IMR-90 (cell line): ENCODE results near the gene TMIGD1. TPM values are rescaled to one million over a fixed set of nuclear protein-coding genes. Genes with fewer than 3 reads are reported as not detected.

ENCODE experiments used
- ATAC-seq: fragments of 200-7000 bp; cut with Tn5 transposase; 2 replicates; pipeline ENCODE4 v1.9.1; 2020; ENCODE audit warnings: low read depth, mild to moderate bottlenecking, moderate library complexity
- BruUV-seq: library from RNA; stranded (reverse); fragments of 400-500 nt; replicated peaks from 2 replicates; lab custom pipeline; 2021; lab: Mats Ljungman, UMichigan
- CTCF ChIA-PET: fragments of 300-600 bp; formaldehyde crosslinking; extraction: SDS; loops from one replicate; lab custom pipeline; 2021; ENCODE audit warnings: antibody characterized with exemption; lab: Yijun Ruan, JAX
- POLR2A ChIA-PET: fragments of 300-600 bp; sonication (Branson Sonifier 250); formaldehyde crosslinking; loops from one replicate; lab custom pipeline; 2022; ENCODE audit warnings: antibody characterized with exemption; ENCODE audit not compliant: unreplicated experiment; lab: Charles Lee
- DNase-seq: peaks from one replicate; pipeline ENCODE4 v3.0.0; 2013
- H2AFZ ChIP-seq: replicated peaks from 2 replicates; pipeline ENCODE3; 2013; ENCODE audit warnings: low read length, mild to moderate bottlenecking; ENCODE audit not compliant: poor library complexity
- H2AK5ac ChIP-seq: 2 replicates; pipeline ENCODE4 v1.6.1; 2013; ENCODE audit warnings: low read depth, low read length, inconsistent platforms
- H2AK9ac ChIP-seq: replicated peaks from 2 replicates; pipeline ENCODE3; 2013; ENCODE audit warnings: mild to moderate bottlenecking, low read depth, low read length, moderate library complexity; ENCODE audit not compliant: poor library complexity
- H2BK120ac ChIP-seq: 2 replicates; pipeline ENCODE4 v1.6.1; 2013; ENCODE audit warnings: low read depth, low read length, inconsistent platforms
- H2BK15ac ChIP-seq: 3 replicates; pipeline ENCODE4 v1.6.1; 2013; ENCODE audit warnings: low read depth, low read length, inconsistent platforms
- H2BK20ac ChIP-seq: 2 replicates; pipeline ENCODE4 v1.6.1; 2013; ENCODE audit warnings: low read depth, mild to moderate bottlenecking, inconsistent platforms, low read length, moderate library complexity
- H2BK5ac ChIP-seq: 2 replicates; pipeline ENCODE4 v1.6.1; 2013; ENCODE audit warnings: mild to moderate bottlenecking, low read depth, low read length, inconsistent platforms; ENCODE audit not compliant: poor library complexity, severe bottlenecking
- H3K14ac ChIP-seq: replicated peaks from 2 replicates; pipeline ENCODE4 v1.6.1; 2013; ENCODE audit warnings: low read depth, low read length, inconsistent platforms
- H3K18ac ChIP-seq: 2 replicates; pipeline ENCODE4 v1.6.1; 2013; ENCODE audit warnings: low read depth, low read length, control low read depth
- H3K23ac ChIP-seq: 2 replicates; pipeline ENCODE4 v1.6.1; 2013; ENCODE audit warnings: low read depth, low read length, inconsistent platforms
- H3K27ac ChIP-seq: 2 replicates; pipeline ENCODE4 v1.5.1; 2013; ENCODE audit warnings: mild to moderate bottlenecking, control low read depth, low read length; ENCODE audit not compliant: insufficient read depth
- H3K27me3 ChIP-seq: 2 replicates; pipeline ENCODE4 v1.6.1; 2013; ENCODE audit warnings: low read length; ENCODE audit not compliant: control insufficient read depth, insufficient read depth
- H3K36me3 ChIP-seq: 2 replicates; pipeline ENCODE4 v1.6.1; 2013; ENCODE audit warnings: low read length, mixed read lengths; ENCODE audit not compliant: control insufficient read depth, insufficient read depth
- H3K4ac ChIP-seq: 2 replicates; pipeline ENCODE4 v1.6.1; 2013; ENCODE audit warnings: low read depth, low read length, inconsistent platforms
- H3K4me1 ChIP-seq: 2 replicates; pipeline ENCODE4 v1.6.1; 2013; ENCODE audit warnings: low read length, mixed read lengths; ENCODE audit not compliant: control insufficient read depth, insufficient read depth
- H3K4me2 ChIP-seq: 2 replicates; pipeline ENCODE4 v1.6.1; 2013; ENCODE audit warnings: low read depth, mild to moderate bottlenecking, control low read depth, low read length, moderate library complexity
- H3K4me3 ChIP-seq: 2 replicates; pipeline ENCODE4 v1.5.1; 2013; ENCODE audit warnings: low read depth, mild to moderate bottlenecking, control low read depth, low read length, moderate library complexity; ENCODE audit not compliant: insufficient read depth
- H3K56ac ChIP-seq: 2 replicates; pipeline ENCODE4 v1.6.1; 2013; ENCODE audit warnings: low read length, inconsistent platforms; ENCODE audit not compliant: insufficient read depth; ENCODE audit errors: extremely low read depth
- H3K79me1 ChIP-seq, 2 experiments: 2 replicates each; pipeline ENCODE4 v1.6.1; 2013; ENCODE audit warnings: low read length in 2 of 2, inconsistent platforms in 1 of 2, low read depth in 1 of 2
- H3K9ac ChIP-seq: 2 replicates; pipeline ENCODE4 v1.6.1; 2013; ENCODE audit warnings: low read depth, low read length, control low read depth
- H3K9me1 ChIP-seq: 2 replicates; pipeline ENCODE4 v1.6.1; 2013; ENCODE audit warnings: low read length, inconsistent platforms; ENCODE audit not compliant: insufficient read depth
- H3K9me3 ChIP-seq: 2 replicates; pipeline ENCODE4 v1.6.1; 2013; ENCODE audit warnings: low read length; ENCODE audit not compliant: control insufficient read depth, insufficient read depth
- H4K20me1 ChIP-seq: 2 replicates; pipeline ENCODE4 v1.6.1; 2013; ENCODE audit warnings: low read length, inconsistent platforms; ENCODE audit not compliant: insufficient read depth
- H4K5ac ChIP-seq: 2 replicates; pipeline ENCODE4 v1.6.1; 2013; ENCODE audit warnings: mild to moderate bottlenecking, low read depth, low read length, control low read depth
- H4K8ac ChIP-seq, 2 experiments: 2 replicates each; pipeline ENCODE4 v1.6.1; 2013; ENCODE audit warnings: low read depth in 2 of 2, low read length in 2 of 2, control low read depth in 1 of 2, inconsistent platforms in 1 of 2
- H4K91ac ChIP-seq: 2 replicates; pipeline ENCODE4 v1.6.1; 2013; ENCODE audit warnings: low read depth, low read length, inconsistent platforms; ENCODE audit not compliant: insufficient read depth
- CHD1 ChIP-seq: IDR thresholded peaks from 2 replicates; pipeline ENCODE4 v1.6.1; 2012; ENCODE audit warnings: low read depth, low read length, improper control_type of control experiment
- CTCF ChIP-seq: conservative IDR thresholded peaks from 2 replicates; pipeline ENCODE4 v1.5.1; 2012; ENCODE audit warnings: mild to moderate bottlenecking, low read depth, low read length, improper control_type of control experiment
- MXI1 ChIP-seq: IDR thresholded peaks from 2 replicates; pipeline ENCODE4 v1.6.1; 2012; ENCODE audit warnings: low read depth, mild to moderate bottlenecking, low read length, moderate library complexity, borderline replicate concordance
- SMC3 ChIP-seq: fragments of 150-350 bp; IDR thresholded peaks from 2 replicates; pipeline ENCODE4 v1.6.1; 2016; ENCODE audit warnings: low read depth, mild to moderate bottlenecking, antibody characterized with exemption, low read length, moderate library complexity
- WGBS, 2 experiments: methylation state at CpG; one replicate each; pipeline versions ENCODE4 v1.1.5 to v1.1.7; 2013; ENCODE audit warnings: missing lambda C conversion rate in 2 of 2; ENCODE audit not compliant: insufficient read length in 1 of 2; ENCODE audit errors: extremely low coverage in 2 of 2; 5-methylcytosine and 5-hydroxymethylcytosine counted together
- dilution Hi-C: fragments of 300-500 bp; cut with HindIII; formaldehyde crosslinking; loops from one replicate; pipeline ENCODE4 v1.14.3; 2018; ENCODE audit warnings: low sequenced_read_pairs; ENCODE audit not compliant: unreplicated experiment
- in situ Hi-C: fragments of 300-500 bp; cut with MboI; formaldehyde crosslinking; loops from 3 replicates; pipeline ENCODE4 v1.14.3; 2019; ENCODE audit warnings: low sequenced_read_pairs, inconsistent platforms, mixed read lengths
- intact Hi-C: fragments of 100-400 bp; cut with micrococcal nuclease; formaldehyde crosslinking; loops from 2 replicates; pipeline ENCODE4 v1.10.0; 2022
- polyA plus RNA-seq, 3 experiments: library from polyadenylated mRNA; depleted of rRNA; stranded (reverse); fragments of >200 nt; gene quantifications; 2 replicates each; pipeline ENCODE4 v1.2.3, GENCODE V29; 2012; ENCODE audit warnings: low replicate concordance in 1 of 3
- total RNA-seq: library from RNA; depleted of rRNA; stranded (reverse); fragments of >200 nt; gene quantifications from 2 replicates; pipeline ENCODE4 v1.2.3, GENCODE V29; 2012

The TMIGD1 gene
- total and polyA plus RNA-seq, 2 of the 4 experiments (the other 2 are of a cell fraction) = not detected

GRCh38 chr17:30347488-30347887 lies 13.6 kb upstream of the TMIGD1 start:
- Histone ChIP-seq H2BK5ac (no peak overlapping the region), H4K5ac (no peak overlapping the region), H3K36me3 (no peaks in the 10 kb centered on the region), H2BK20ac (no peak overlapping the region), H3K27ac (no peak overlapping the region), H3K4me3 (no peak overlapping the region), H3K9me1 (peaks cover 4% of the 10 kb centered on the region), H3K4ac (no peak overlapping the region), H3K14ac (no peak overlapping the region), H3K18ac (no peak overlapping the region), H3K56ac (no peak overlapping the region), H4K20me1 (peaks cover 5% of the 10 kb centered on the region; the same call in 1 of the 2 replicates), H2BK120ac (no peak overlapping the region), H3K4me2 (no peak overlapping the region), H2AK9ac (no peak overlapping the region), H2BK15ac (no peak overlapping the region), H3K23ac (no peak overlapping the region), H3K9ac (no peak overlapping the region), H3K79me1 (no peaks in the 10 kb centered on the region), H3K4me1 (peaks cover 14% of the 10 kb centered on the region), H4K8ac (no peak overlapping the region), H2AFZ (no peak overlapping the region), H3K9me3 (no peaks in the 10 kb centered on the region), H4K91ac (no peak overlapping the region), H2AK5ac (no peak overlapping the region; the same call in 1 of the 2 replicates), H3K27me3 (no peaks in the 10 kb centered on the region)
- in situ Hi-C loops = no loop called here
- intact Hi-C loops = no loop called here
- ATAC-seq = no peak
- DNase-seq = no peak
- dilution Hi-C loops = no loop called here
- TF ChIP-seq SMC3 (no peak), MXI1 (no peak), CTCF (no peak), CHD1 (no peak)
- ChIA-PET CTCF (no interaction called here), POLR2A (no interaction called here)
- WGBS, 2 experiments = no CpG with 5 or more reads among the region's 4 CpGs
- BruUV-seq = no TSS peak
